ENCODE results near the gene NKD1.

The NKD1 gene

GRCh38 chr16:50642349-50642748, 94.2 kb downstream of the NKD1 start:
- Histone ChIP-seq H3K9me3 (ENCODE audit: severe bottlenecking) (no peaks in the 10 kb centered on the region), H3K36me3 (no peaks in the 10 kb centered on the region), H3K27ac (no peak overlapping the region), H3K27me3 (ENCODE audit: insufficient read depth, low read depth, severe bottlenecking) (no peaks in the 10 kb centered on the region), H3K4me3 (ENCODE audit: low read depth, low read length) (no peak overlapping the region)
- no peak for TF ChIP-seq CTCF (IDR thresholded peaks at IDR 0.05; ENCODE audit: low read depth, low read length)
- no peak for DNase-seq

- TF ChIP-seq CTCF (IDR thresholded peaks at IDR 0.05; ENCODE audit: low read depth, low read length): no peak
- peak; percentile 57 for DNase-seq
- Histone ChIP-seq H3K4me3 (ENCODE audit: low read depth, low read length) (no peak overlapping the region), H3K27ac (peak overlapping the region; percentile 55), H3K27me3 (ENCODE audit: insufficient read depth, low read depth, severe bottlenecking) (no peaks in the 10 kb centered on the region), H3K9me3 (ENCODE audit: severe bottlenecking) (no peaks in the 10 kb centered on the region), H3K36me3 (no peaks in the 10 kb centered on the region)
These were observed 95.0 kb downstream of the NKD1 start for GRCh38 chr16:50643192-50643591.

GRCh38 chr16:50644245-50644644, 96.0 kb downstream of the NKD1 start:
- H3K9me3 ChIP-seq (ENCODE audit: severe bottlenecking): peaks cover 2% of the 10 kb centered on the region
- H3K27ac ChIP-seq: no peak overlapping the region
- H3K27me3 ChIP-seq (ENCODE audit: insufficient read depth, low read depth, severe bottlenecking): no peaks in the 10 kb centered on the region
- H3K36me3 ChIP-seq: no peaks in the 10 kb centered on the region
- no peak for TF ChIP-seq CTCF (IDR thresholded peaks at IDR 0.05; ENCODE audit: low read depth, low read length)
- no peak overlapping the region for H3K4me3 ChIP-seq (ENCODE audit: low read depth, low read length)
- no peak for DNase-seq

- Histone ChIP-seq H3K36me3 (no peaks in the 10 kb centered on the region), H3K27ac (no peak overlapping the region), H3K9me3 (ENCODE audit: severe bottlenecking) (peaks cover 2% of the 10 kb centered on the region), H3K27me3 (ENCODE audit: insufficient read depth, low read depth, severe bottlenecking) (no peaks in the 10 kb centered on the region), H3K4me3 (ENCODE audit: low read depth, low read length) (no peak overlapping the region)
- peak; percentile 71 for TF ChIP-seq CTCF (IDR thresholded peaks at IDR 0.05; ENCODE audit: low read depth, low read length)
- peak; percentile 55 for DNase-seq
These were observed 96.5 kb downstream of the NKD1 start for GRCh38 chr16:50644729-50645128.

GRCh38 chr16:50645563-50646220, 97.5 kb downstream of the NKD1 start:
- Histone ChIP-seq H3K27ac (no peak overlapping the region), H3K9me3 (ENCODE audit: severe bottlenecking) (peaks cover 2% of the 10 kb centered on the region), H3K27me3 (ENCODE audit: insufficient read depth, low read depth, severe bottlenecking) (no peaks in the 10 kb centered on the region), H3K36me3 (no peaks in the 10 kb centered on the region), H3K4me3 (ENCODE audit: low read depth, low read length) (no peak overlapping the region)
- DNase-seq: no peak
- no peak for TF ChIP-seq CTCF (IDR thresholded peaks at IDR 0.05; ENCODE audit: low read depth, low read length)

GRCh38 chr16:50646345-50646744, 98.1 kb downstream of the NKD1 start:
- TF ChIP-seq CTCF (IDR thresholded peaks at IDR 0.05; ENCODE audit: low read depth, low read length): no peak

More at GRCh38 chr16:50646345-50646744, 98.1 kb downstream of the NKD1 start:
- DNase-seq: no peak
- H3K27me3 ChIP-seq (ENCODE audit: insufficient read depth, low read depth, severe bottlenecking): no peaks in the 10 kb centered on the region
- H3K27ac ChIP-seq: no peak overlapping the region
- H3K9me3 ChIP-seq (ENCODE audit: severe bottlenecking): peaks cover 2% of the 10 kb centered on the region
- no peak overlapping the region for H3K4me3 ChIP-seq (ENCODE audit: low read depth, low read length)
- H3K36me3 ChIP-seq: no peaks in the 10 kb centered on the region

Data from WERI-Rb-1 (cell line).